ENCODE measurements around the gene GGCX.

GRCh38 chr2:85540133-85540648 lies 21.1 kb downstream of the GGCX start:
- TF ChIP-seq CTCF (IDR thresholded peaks at IDR 0.05), result no peak
- TF ChIP-seq POLR2A (IDR thresholded peaks at IDR 0.05), result no peak

All from adrenal gland (tissue), 5 donors.